Transverse colon (tissue), 4 donors: ENCODE results near the gene RASAL1.

Experiments
- CTCF ChIP-seq, 5 experiments: fragments of 200-600 bp in 3 of 5; fragments of 450-650 bp in 2 of 5; sonication (generic) in 3 of 5; IDR thresholded peaks; 1 replicate in 2 of 5; 2 replicates in 3 of 5; pipeline ENCODE4 v1.5.1; 2016 to 2017; ENCODE audit warnings: antibody characterized with exemption in 5 of 5, inconsistent platforms in 3 of 5, mild to moderate bottlenecking in 2 of 5, moderate library complexity in 1 of 5
- EP300 ChIP-seq: sonication (generic); formaldehyde crosslinking; IDR thresholded peaks from one replicate; pipeline ENCODE4 v1.6.1; 2017; ENCODE audit warnings: antibody characterized with exemption, low read depth
- POLR2A ChIP-seq: fragments of 450-650 bp; IDR thresholded peaks from one replicate; pipeline ENCODE4 v1.6.1; 2016; ENCODE audit warnings: antibody characterized with exemption, mild to moderate bottlenecking, moderate library complexity
- POLR2AphosphoS5 ChIP-seq, 3 donors: sonication (generic); formaldehyde crosslinking; IDR thresholded peaks; one replicate each; pipeline ENCODE4 v1.6.1; 2016; ENCODE audit warnings: antibody characterized with exemption in 3 of 3

DNA sequence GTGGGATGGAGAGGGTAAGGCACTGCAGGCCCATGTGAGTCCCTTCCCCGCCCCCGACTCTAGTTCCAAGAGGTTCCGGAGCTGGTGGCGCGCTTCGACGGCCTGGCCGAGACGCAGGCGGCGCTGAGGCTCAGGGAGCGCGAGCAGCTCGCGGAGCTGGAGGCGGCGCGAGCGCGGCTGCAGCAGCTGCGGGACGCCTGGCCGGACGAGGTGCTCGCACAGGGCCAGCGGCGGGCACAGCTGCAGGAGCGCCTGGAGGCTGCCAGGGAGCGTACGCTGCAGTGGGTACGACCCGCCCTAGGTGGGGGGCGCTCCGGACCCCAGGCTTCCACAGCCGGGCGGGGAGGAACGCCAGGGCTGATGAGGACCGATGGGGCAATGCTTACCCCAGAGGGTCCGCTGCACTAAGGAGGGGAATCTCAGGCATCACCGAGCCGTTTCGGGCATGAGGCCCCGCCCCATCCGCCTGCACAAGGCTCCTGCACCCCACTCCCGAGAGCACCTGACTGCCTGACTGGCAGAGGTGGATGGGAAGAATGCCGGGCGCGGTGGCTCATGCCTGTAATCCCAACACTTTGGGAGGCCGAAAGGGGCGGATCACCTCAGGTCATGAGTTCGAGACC, 18.9 kb upstream of the RASAL1 start:
- TF ChIP-seq CTCF (IDR thresholded peaks at IDR 0.05) (no peak), POLR2A (no peak), EP300 (no peak), POLR2AphosphoS5 (IDR thresholded peaks at IDR 0.05) (no peak)
